Osteocyte (in vitro differentiated cells): ENCODE measurements around the gene KLF13. TPM values are rescaled to one million over a fixed set of nuclear protein-coding genes. Genes with fewer than 3 reads are reported as not detected.

Source experiments
- DNase-seq: peaks from one replicate; pipeline ENCODE4 v3.0.0; 2021; ENCODE audit warnings: mixed read lengths; ENCODE audit not compliant: unreplicated experiment; ENCODE audit errors: extremely low spot score
- H3K27ac Mint-ChIP-seq: one replicate; pipeline ENCODE4 v1.8.0; 2021; ENCODE audit warnings: mild to moderate bottlenecking, mixed read lengths; ENCODE audit not compliant: unreplicated experiment
- H3K27me3 Mint-ChIP-seq: one replicate; pipeline ENCODE4 v1.8.0; 2021; ENCODE audit warnings: mixed read lengths; ENCODE audit not compliant: unreplicated experiment
- H3K36me3 Mint-ChIP-seq: one replicate; pipeline ENCODE4 v1.8.0; 2021; ENCODE audit warnings: mixed read lengths; ENCODE audit not compliant: unreplicated experiment
- H3K4me1 Mint-ChIP-seq: one replicate; pipeline ENCODE4 v1.8.0; 2021; ENCODE audit warnings: mixed read lengths; ENCODE audit not compliant: unreplicated experiment
- H3K4me3 Mint-ChIP-seq: one replicate; pipeline ENCODE4 v1.8.0; 2021; ENCODE audit warnings: mild to moderate bottlenecking, moderate library complexity, mixed read lengths; ENCODE audit not compliant: unreplicated experiment
- H3K9me3 Mint-ChIP-seq: one replicate; pipeline ENCODE4 v1.8.0; 2021; ENCODE audit warnings: mixed read lengths; ENCODE audit not compliant: unreplicated experiment
- total RNA-seq: library from RNA; stranded (reverse); gene quantifications from 2 replicates; pipeline ENCODE4 v1.2.1, GENCODE V29; 2021
- TF ChIP-seq, protein P1 (sequence below): fragments of 200-600 bp; sonication (generic); IDR thresholded peaks from 2 replicates; pipeline ENCODE4 v1.5.0; 2021; ENCODE audit warnings: antibody characterized with exemption, mild to moderate bottlenecking, moderate library complexity

KLF13 gene
- total RNA-seq, 1 donor from 2014 or later: 54.5 TPM

DNA sequence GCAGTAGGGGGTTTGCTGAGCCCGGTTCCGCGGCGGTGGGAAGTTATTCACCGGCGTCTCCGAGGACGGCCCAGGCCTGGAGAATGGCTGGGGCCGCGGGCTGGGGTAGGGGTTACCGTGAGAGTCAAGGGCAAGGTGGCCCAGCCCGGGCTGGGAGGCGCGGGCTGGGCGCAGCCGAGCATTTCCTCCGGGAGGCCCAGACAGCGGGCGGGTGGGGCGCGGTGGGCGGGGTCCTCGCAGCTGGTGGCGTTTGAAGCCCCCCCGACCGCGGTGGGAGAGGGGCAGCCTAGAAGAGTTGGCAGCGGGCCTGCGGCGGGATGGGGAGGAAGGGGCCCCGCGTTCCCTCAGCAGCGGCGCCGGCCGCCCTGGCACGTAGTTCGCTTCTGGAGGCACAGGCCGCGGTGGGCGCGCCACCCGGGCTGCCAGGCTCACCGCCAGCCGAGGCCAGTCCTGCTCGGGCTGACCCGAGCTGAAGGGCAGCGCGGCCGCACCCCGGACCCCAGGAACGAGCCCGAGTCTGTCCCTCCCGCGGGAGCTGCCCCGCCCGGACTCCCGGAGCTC, 960 bp upstream of the KLF13 start:
- no peaks in the 10 kb centered on the region for H3K36me3 Mint-ChIP-seq

DNA sequence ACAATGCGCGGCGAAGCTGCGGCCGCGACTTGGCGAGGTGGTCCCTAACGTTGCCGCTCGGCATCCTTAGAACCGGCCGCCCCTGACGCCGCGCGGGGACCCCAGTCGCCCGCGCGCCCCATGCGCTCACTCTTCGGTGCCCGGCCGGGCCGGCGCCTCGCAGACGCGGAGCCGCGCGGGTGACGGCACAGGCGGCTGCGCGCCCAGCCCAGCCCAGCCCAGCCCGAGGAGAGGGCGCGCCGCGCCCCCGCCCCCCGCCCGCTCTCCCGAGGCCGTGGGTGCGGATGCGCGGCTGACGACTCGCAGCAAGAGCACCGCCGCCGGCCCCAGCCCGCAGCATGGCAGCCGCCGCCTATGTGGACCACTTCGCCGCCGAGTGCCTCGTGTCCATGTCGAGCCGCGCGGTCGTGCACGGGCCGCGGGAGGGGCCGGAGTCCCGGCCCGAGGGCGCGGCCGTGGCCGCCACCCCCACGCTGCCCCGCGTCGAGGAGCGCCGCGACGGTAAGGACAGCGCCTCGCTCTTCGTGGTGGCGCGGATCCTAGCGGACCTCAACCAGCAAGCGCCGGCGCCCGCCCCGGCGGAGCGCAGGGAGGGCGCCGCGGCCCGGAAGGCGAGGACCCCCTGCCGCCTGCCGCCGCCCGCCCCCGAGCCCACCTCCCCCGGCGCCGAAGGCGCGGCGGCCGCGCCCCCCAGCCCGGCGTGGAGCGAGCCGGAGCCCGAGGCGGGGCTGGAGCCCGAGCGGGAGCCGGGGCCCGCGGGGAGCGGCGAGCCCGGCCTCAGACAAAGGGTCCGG, 437 bp downstream of the KLF13 start:
- DNase-seq: no peak
- H3K4me1 Mint-ChIP-seq: peaks cover 32% of the 10 kb centered on the region

More for the DNA sequence above, 960 bp upstream of the KLF13 start:
- Mint-ChIP-seq H3K27ac (peak overlapping the region; percentile 88), H3K9me3 (no peaks in the 10 kb centered on the region), H3K27me3 (no peaks in the 10 kb centered on the region), H3K4me1 (peaks cover 27% of the 10 kb centered on the region), H3K4me3 (peak overlapping the region; percentile 78)
- no peak for DNase-seq
- TF ChIP-seq, protein P1, sequence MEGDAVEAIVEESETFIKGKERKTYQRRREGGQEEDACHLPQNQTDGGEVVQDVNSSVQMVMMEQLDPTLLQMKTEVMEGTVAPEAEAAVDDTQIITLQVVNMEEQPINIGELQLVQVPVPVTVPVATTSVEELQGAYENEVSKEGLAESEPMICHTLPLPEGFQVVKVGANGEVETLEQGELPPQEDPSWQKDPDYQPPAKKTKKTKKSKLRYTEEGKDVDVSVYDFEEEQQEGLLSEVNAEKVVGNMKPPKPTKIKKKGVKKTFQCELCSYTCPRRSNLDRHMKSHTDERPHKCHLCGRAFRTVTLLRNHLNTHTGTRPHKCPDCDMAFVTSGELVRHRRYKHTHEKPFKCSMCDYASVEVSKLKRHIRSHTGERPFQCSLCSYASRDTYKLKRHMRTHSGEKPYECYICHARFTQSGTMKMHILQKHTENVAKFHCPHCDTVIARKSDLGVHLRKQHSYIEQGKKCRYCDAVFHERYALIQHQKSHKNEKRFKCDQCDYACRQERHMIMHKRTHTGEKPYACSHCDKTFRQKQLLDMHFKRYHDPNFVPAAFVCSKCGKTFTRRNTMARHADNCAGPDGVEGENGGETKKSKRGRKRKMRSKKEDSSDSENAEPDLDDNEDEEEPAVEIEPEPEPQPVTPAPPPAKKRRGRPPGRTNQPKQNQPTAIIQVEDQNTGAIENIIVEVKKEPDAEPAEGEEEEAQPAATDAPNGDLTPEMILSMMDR: no peak

DNA sequence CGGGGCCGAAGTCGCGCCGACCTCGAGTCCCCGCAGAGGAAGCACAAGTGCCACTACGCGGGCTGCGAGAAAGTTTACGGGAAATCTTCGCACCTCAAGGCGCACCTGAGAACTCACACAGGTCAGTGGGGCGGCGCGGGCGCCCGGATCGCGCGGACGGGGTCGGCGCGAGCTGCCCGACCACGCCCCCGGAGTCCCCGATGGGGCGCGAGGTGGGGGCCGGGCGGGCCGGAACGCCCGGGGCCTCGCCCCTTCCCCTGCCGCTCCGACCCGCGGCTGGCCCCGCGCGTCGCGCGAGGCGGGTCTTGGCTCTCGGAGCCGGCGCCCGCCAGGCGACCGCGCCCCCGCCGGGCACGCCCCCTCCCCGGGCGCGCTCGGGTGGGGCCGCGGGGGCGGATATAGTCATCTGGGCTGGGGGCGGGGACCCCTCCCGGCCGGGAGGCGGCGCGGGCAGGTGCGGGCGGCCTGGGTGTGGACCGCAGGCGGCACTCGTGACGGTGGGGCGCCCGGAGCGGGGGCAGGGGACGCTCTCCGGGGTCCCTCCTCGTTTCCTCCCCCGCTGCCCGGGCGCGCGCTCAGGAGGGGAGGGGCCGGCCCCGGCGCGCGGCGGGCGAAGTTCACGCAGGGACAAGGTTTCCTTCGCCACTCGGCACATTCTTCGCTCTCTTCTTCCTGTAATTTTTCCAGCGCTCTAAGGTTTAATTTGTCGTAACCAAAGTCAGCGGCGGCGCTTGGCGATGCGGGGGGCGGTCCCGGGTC, 1.2 kb downstream of the KLF13 start:
- H3K27ac Mint-ChIP-seq: peak overlapping the region; percentile 72
- H3K27me3 Mint-ChIP-seq: no peaks in the 10 kb centered on the region
- TF ChIP-seq, protein P1: peak; percentile 5
- H3K36me3 Mint-ChIP-seq: no peaks in the 10 kb centered on the region
- H3K4me3 Mint-ChIP-seq: peak overlapping the region; percentile 85
- no peaks in the 10 kb centered on the region for H3K9me3 Mint-ChIP-seq
- peaks cover 38% of the 10 kb centered on the region for H3K4me1 Mint-ChIP-seq
- DNase-seq: no peak

More for the DNA sequence above, 437 bp downstream of the KLF13 start:
- Mint-ChIP-seq H3K9me3 (no peaks in the 10 kb centered on the region), H3K4me3 (peak overlapping the region; percentile 69), H3K27ac (no peak overlapping the region), H3K36me3 (no peaks in the 10 kb centered on the region), H3K27me3 (no peaks in the 10 kb centered on the region)
- TF ChIP-seq, protein P1: no peak

DNA sequence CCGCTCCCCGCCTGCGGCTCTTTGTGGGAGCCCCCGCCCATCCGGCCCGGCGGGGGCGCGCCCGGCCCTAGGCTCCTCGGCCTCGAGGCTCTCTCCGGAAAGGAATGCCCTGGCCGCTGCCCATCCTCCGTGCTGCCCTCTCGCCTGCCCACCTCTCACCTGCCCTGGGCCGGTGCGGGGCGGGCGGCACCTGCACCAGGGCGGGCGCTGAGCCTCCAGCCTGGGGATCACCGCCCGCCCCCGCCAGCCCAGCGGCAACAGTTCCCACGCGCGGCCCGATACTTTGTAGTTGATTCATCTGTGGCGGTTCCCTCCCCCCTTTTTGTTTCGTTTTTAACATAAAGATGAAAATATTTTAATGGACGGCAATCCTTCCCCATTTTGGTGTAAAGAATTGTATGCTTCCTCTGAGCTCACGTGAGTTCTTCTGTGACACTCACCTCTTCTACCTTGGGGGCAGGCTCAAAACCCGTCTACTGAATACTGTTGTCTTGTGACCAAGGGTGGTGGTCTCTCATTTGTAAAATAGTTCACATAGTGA, 1.9 kb downstream of the KLF13 start:
- H3K27ac Mint-ChIP-seq: peak overlapping the region; percentile 87
- DNase-seq: no peak
- TF ChIP-seq, protein P1: no peak
- no peaks in the 10 kb centered on the region for H3K27me3 Mint-ChIP-seq
- no peaks in the 10 kb centered on the region for H3K9me3 Mint-ChIP-seq
- H3K36me3 Mint-ChIP-seq: no peaks in the 10 kb centered on the region
- peaks cover 38% of the 10 kb centered on the region for H3K4me1 Mint-ChIP-seq
- H3K4me3 Mint-ChIP-seq: peak overlapping the region; percentile 85
